GM19468 (cell line): ENCODE data around the gene KLF13.
A peak's percentile ranks its signal among the peaks of the same experiment; 100 is the strongest.

Experiments used
- ATAC-seq: cut with Tn5 transposase; IDR thresholded peaks from one replicate; pipeline ENCODE4 v1.9.1; 2021; ENCODE audit warnings: mild to moderate bottlenecking, moderate library complexity, moderate number of reproducible peaks; ENCODE audit not compliant: unreplicated experiment; ENCODE audit errors: extremely low read depth

KLF13 gene

DNA sequence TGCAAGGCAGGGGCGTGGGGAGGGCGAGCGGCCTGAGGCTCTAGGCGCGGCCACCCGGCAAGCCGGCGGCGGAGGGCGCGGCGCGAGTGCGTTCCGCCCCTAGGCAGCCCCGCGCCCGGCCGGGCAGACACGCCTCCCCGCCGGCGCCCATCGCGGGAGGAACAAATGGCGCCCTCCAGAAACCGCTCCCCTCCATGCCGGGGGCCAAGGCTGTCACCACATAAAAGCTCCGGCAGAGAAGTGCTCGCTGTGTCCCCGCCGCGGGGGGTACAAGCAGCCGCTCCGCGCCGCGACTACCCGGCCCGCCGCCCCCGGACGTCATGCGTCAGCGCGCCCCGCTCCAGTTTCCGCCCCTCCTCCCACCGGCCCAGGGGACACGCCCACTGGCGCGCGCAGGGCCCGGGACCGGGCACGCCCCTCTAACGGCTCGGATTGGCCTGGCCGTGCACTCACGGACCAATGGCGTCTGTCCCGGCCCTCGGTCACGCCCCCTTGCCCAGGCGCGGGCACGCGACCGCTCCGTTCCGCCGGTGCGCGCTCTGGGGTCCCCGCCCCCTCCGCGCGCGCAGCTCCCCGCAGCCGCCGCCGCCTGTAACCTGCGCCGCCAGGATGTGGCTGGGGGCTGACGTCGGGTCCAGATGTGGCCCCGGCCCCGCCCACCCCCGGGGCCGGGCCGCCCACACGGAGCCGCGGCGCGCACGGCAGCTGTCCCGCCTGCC, at the start of gene KLF13:
Gene KLF13, plus strand, starts transcription at position 680 of the 719 bp plus-strand sequence. CDS start 378 bp downstream, outside the sequence.
- ATAC-seq = peak; percentile 40

DNA sequence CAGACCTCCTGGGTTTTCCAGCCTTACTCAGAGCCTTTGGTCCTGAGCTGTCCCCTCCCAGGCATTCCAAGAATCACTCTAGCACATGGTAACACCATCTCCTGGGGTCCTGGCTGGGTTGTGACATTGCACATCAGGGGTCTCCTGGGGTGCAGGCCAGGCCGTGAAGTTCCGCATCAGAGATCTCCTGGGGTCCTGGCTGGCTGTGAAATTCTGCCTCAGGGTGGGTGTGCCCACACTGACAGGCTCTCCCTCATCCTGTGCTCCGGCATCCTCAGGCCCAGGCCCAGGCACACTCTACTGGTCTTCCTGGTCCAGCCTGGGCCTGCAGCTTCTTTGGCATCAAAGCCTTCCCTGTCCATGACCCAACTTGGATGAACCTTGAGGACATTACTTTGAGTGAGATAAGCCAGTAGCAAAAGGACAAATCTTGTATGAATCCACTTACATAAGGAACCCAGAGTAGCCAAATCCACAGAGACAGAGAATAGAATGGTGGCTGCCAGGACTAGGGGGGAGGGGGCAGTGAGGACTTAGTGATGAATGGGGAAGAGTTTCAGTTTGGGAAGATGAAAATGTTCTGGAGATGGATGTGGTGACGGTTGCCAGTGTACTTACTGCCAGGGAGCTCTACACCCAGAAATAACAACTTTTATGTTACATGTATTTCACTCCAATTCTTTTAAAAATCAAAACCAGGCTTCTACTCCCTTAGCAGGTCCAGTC, 49.1 kb upstream of the KLF13 start:
- no peak for ATAC-seq

DNA sequence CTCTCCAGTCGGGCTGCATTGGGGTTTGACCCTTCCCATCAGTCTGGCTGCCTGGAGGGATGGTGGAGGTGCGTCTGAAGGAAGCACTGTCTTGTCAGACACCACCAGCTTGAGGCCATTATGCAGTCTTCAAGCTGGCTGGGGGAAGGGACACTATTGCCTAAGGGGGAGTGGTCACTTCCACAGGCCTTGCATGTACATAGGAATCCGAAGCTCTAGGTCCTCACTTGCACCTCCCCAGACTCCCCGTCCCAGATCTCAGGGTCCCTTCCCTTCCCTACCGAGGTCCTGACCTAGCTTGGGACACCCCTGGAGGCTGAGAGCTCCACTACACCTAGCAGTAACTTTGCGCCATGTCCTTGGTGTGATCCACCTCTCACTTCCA, 48.6 kb upstream of the KLF13 start:
- no peak for ATAC-seq

DNA sequence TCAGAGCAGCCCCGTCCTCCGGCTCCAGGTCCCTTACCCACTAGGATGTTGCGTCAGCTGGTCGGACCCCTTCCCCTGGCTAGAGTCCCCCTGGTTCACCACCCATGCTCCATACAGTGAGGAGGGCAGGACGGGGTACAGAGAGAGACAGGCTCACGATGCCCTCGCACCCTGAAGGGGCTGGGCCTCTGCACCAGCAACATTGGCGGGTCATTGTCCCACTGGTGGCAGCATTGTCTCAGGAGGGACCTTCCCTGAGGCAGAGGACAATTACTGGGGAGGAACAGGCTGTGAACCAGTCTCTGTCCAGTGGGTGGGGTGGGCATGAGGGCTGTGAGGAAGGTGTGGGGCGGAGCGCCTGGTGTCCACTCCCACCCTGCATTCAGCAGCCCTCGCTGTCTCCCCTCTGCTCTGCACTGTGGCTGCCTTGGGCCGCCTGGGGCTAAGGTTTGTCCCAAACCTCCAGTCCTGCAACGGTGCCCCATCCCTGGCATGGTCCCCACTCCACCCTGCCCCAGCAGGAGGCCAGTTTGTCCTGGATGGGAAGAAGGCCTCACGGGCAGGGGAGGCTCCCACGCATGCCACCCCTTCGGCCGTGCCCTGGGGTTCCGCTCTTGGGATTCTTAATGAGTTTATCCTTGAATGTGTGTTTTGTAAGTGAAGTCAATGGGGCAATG, 48.0 kb upstream of the KLF13 start:
- no peak for ATAC-seq

DNA sequence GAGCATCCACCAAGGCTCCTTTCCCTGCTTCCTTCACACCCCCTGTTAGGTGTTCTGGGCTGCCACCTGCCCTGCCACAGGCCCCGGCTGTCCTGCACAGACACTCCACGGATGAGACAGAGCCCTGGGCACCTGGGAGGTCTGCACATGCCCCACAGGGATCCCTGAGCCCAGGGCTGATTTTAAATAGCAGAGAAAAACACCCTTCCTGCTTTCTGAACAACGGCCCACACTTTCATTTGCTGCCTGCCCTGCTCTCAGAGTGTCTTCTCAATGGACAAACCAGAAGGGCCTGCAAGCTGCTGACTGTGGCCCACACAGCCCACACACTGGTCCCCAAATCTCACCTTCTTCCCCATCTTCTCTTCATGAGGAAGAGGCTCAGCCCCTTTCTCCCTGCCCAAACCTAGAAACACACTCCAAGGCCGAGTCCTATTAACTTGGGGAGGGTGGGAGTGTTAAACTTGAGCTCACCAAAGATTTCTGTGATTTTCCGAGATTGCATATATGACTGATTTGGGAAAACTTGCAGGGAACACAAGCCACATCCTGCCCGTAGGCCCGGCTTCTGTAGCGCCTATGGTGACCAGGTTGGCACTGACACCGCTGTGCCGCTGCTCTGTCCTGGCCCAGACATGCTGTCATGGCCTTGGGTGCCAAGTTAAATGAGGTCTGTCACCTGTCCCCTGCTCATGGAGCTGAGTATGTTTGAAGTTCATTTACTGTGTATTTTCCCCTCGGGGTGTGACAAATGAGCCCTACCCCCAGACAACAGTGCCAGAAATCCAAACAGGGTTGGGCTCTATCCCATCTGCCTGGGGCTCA, 47.2 kb upstream of the KLF13 start:
- no peak for ATAC-seq

DNA sequence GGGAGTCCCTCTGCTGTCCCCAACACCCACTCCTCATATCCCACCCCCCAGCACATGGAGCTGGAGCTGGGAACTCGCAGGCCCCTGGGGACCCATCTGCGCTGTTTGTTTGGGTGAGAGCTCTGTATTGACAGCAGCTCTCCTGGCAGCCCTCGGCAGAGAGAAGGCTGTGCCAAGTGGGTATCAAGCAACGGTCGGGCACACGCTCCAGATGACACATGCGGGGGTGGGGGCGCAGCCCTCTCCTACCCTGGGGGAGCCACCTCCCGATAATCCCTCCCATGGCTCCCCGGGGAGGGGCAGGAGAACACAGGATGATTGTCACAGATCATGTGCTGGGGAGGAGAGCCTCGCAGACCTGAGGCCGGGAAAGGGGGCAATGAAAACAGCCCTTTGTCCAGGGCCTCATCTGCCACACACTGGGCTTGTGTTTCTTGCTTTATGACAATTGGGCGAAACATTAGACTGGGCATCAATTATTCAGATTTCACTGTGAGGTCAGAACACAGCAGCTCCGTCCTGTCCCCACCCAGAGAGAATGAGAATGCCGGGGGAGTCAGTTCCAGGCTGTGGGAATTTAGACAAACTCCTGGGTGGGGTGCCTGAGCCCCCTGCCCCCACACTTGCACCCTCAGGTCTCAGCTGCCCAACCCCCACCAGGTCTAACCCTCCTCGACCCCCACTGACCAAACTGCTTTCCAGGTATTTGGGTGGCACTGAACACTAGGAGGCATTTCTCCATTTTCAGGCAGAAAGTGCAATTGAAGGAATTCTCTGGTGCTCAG, 46.4 kb upstream of the KLF13 start:
- no peak for ATAC-seq

DNA sequence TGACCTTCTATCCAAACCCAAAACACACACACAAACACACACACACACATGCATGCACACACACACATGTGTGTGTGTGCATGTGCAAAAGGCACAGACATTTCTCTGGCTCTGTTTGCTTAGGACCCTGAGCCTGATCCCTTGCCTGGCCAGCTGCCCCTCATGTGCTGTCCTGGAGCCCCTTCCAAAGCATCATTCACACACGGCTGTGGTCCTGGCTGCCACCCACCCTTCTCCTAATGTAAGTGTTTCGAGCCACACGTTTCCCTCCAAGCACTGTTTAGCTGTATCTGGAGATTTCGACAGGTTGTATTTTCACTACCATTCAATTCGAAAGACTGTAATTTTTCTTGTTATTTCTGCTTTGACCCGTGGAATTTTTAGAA, 45.8 kb upstream of the KLF13 start:
- ATAC-seq = no peak

DNA sequence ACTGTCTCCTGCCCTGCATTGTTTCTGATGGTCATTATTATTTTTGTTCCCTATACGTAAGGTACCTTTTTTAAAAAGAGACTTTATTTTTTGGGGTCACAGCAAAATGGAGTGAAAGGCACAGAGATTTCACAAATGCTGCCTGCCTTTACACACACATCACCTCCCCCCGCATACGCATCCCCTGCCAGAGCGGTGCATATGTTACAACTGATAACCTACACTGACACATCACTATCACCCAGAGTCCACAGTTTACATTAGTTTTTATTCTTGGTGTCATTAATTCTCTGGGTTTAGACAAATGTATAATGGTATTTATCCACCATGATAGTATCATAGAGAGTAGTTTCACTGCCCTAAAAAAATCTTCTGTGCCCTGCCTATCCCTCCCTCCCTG, 43.6 kb upstream of the KLF13 start:
- ATAC-seq = no peak

DNA sequence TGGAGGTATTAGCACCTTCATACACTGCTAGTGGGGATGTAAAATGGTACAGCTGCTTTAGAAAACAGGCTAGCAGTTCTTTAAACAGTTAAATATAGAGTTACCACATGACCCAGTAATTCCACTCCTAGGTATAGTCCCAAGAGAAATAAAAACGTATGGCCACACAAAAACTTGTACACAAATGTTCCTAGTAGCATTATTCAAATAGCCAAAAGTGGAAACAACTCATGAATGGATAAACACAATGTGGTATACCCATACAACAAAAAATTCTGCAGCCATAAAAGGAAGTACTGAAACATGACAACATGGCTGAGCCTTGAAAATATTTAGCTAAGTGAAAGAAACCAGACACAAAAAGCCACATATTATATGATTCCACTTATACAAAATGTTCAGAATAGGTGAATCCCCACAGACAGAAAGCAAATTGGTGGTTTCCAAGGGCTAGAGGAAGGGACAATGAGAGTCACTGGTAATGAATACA, 40.8 kb upstream of the KLF13 start:
- peak; percentile 26 for ATAC-seq

DNA sequence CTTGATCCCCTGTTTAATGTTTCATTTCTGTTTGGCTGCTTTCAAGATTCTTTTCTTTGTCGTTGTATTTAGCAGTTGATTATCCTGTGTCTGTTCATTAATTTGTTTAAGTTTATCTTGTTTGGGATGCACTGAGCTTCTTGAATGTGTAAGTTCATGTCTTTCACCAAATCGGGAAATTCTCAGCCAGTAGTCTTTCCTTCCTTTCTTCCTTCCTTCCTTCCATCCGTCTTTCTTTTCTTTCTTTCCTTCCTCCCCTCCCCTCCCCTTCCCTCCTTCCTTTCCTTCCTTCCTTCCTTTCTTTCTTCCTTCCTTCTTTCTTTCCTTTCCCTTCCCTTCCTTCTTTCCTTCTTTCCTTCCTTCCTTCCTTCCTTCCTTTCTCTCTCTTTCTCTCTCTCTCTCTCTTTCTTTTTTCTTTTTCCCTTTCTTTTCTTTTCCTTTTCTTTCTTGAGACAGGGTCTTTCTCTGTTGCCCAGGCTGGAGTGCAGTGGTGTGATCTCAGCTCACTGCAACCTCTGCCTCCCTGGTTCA, 35.5 kb upstream of the KLF13 start:
- ATAC-seq = no peak

DNA sequence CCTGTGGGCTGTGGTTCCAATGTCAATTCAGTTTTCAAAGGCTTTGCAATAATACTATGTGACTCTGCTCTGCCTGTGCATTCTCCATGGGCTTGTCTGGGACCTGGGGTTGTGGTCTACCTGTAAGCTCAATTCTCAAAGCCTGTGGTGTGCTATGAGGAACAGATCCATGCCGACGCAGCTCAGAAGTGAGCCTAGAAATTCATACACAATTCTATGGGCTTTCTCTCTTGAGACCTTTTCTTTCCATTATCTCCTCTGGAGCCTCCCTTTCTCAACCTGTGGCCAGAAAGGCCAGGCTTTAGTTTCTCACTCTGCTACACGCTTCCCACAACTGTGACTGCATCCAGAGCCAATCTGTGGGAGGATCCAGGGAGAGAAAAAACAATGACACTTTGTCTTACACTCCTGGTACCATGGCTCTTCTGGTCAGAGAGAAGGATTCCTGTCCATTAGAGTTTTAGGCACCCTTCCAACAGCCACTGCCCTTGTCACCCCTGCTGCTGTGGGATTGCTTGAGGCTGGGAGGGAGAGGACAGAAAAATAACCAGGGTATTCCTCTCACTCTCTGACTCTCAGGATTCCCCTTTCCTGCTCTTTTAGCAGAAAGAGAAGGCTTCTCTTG, 34.1 kb upstream of the KLF13 start:
- no peak for ATAC-seq

DNA sequence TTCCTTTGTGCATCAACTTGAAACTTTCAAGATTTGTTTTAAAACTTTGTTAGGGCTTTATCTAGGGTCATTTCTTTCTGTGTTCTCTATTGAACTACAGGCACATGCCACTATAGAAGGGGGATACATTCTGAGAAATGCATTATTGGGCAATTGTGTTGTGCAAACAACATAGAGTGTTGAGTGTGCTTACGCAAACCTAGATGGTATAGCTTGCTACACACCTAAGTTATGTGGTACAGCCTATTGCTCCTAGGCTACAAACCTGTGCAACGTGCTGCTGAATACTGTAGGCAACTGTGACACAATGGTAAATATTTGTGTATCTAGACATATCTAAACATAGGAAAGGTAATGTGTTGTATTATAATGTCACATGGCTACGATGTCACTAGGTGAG, 33.0 kb upstream of the KLF13 start:
- ATAC-seq = no peak

DNA sequence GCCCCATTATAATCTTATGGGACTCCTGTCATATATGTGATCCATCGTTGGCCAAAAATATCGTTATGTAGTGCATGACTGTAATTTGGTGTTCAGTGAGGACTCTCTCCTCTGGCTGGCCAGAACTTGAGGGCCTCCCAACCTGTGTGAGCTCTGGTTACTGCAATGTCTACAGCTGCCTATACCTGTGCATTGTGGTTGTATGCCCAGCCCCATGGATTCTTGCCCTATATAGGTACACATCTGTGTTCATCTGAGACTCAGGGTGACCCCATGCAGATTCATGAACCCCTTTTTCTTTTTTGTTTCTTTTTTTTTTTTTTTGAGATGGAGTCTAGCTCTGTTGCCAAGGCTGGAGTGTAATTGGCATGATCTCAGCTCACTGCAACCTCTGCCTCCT, 32.6 kb upstream of the KLF13 start:
- no peak for ATAC-seq

DNA sequence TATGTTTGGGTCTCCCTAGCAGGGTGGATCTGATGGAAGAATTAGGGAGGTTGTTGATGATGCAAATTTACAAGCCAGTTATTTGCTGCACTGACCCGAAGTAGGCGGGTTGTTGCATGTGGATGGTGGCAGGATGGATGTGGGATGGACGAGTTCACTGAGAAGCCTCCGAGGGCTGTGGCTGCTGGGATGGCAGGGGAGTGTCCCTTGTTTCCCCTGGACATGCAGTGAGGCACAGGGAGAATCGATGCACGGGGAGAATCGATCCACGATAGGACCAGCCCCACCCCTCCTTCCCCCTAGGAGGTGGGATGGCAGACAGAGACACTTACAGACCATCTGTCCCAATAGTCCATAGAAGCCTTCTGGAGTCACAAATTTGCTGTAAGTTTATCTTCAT, 31.0 kb upstream of the KLF13 start:
- no peak for ATAC-seq

DNA sequence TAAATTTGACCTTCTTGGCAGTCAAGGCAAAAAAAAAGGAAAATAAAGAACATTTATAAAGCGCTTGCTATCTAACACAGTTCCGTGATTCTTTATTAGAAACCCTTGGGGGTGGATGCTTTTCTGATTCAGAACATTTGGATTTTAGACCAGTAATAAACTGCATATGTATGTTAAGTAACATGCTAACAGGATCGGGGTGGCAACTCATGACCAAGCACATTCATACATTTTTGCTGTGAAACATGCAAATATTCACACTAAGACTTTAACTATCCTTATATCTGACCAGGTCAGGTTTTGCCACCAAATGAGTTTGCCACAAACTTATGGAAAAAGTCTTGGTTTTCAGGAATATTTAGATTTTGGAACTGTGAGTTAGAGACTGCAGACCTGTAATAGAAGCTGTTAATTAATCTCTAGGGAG, 30.4 kb upstream of the KLF13 start:
- ATAC-seq = no peak

DNA sequence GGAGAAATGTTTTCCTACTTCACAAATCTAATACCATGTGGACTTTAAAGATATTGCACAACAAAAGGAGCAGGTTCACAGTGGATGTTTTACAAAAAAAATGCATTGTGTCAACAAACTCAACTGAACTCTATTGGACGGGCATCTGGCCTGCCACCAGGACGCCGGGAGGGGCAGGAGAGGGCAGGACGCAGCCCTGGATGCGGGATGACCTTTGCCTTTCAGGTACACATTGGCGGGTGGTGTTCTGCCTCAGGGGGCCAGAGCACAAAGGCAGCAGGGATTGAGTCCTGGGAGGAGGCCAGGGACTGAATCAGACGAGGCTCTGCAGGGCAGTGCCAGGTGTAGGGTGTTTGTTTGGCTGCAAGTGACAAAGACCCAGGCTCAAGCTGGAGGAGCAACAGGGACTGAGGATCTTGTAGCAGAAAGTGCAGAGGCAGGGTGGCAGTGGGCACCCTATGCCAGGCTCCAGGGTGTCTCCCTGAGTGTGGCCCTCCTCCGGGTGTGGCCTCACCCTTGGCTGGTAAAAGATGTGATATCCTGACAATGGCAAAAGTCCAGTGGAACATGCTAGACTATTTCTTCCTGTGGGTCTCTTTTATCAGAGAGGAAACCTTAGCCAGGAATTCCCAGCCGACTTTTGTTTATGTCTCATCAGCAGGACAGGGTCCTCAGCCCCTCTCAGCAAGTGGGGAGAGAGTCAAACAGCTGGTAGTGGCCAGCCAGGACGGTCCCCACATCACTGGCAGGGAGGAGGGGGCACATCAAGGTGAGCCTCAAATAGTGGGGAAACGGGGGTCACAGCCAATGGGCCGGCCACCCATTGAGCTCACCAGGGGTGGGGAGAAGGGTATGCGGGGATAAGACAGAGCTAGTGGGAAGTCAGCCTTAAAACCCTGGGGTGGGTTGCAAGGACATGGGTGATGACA, 29.7 kb upstream of the KLF13 start:
- no peak for ATAC-seq

DNA sequence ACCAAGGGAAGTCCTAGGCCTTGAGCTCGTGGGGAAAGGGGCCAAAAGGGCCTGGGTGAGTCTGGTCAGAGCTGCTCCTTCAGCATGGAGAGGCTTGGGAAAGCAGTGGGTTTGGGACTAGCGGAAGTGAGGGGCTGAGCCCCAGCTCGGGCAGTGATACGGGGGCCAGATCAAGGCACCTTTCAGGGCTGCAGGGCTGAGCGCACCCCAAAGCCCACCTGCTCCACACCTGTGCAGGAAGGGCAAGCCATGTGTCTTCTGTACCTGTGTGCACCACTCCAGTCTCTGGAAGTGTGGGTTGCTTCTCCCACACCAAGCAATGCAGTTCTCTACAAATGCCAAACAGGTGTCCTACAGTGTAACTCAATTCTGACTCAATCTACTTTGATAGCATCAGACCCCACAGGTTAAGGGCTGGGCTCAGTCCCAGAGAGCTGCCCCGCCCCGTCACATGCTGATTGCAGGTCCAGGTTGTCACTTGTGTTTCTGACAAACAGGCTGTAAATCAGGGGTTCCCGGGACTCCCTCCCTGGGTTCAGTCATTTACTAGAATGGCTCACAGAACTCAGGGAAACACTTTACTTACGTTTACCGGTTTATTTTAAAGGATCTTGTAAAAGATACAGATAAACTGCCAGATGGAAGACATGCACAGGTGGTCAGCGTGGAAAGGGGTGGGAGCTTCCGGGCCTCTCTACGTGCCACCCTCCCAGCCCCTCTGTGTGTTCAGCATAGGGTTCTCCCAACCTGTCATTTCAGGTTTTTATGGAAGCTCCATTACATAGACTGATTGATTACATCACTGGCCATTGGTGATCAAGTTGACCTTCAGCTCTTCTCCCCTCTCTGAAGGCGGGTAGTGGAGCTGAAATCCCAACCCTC, 28.8 kb upstream of the KLF13 start:
- ATAC-seq = no peak
